GM12878 (cell line): ENCODE results near the gene TRIM54. TPM values are rescaled to one million over a fixed set of nuclear protein-coding genes. Genes with fewer than 3 reads are reported as not detected.
A peak's percentile ranks its signal among the peaks of the same experiment; 100 is the strongest.

Experiments
- ATAC-seq: fragments of 200-7000 bp; cut with Tn5 transposase; 3 replicates; pipeline ENCODE4 v1.9.1; 2020; ENCODE audit warnings: mild to moderate bottlenecking, moderate library complexity
- Bru-seq: library from RNA; stranded (reverse); fragments of 400-500 nt; gene quantifications from one replicate; lab custom pipeline; 2021; lab: Mats Ljungman, UMichigan
- BruChase-seq, 2 experiments: library from RNA; stranded (reverse); fragments of 400-500 nt; gene quantifications; one replicate each; lab custom pipeline; 2021; lab: Mats Ljungman, UMichigan
- BruUV-seq: library from RNA; stranded (reverse); fragments of 400-500 nt; replicated peaks from 2 replicates; lab custom pipeline; 2021; lab: Mats Ljungman, UMichigan
- CTCF ChIA-PET: fragments of 300-600 bp; sonication (Branson Sonifier 250); formaldehyde crosslinking; extraction: SDS; loops from one replicate; lab custom pipeline; 2021; ENCODE audit warnings: inconsistent platforms; lab: Yijun Ruan, JAX
- POLR2A ChIA-PET: fragments of 350-600 bp; formaldehyde crosslinking; extraction: SDS; loops from one replicate; lab custom pipeline; 2021; ENCODE audit warnings: inconsistent platforms; lab: Charles Lee
- RAD21 ChIA-PET: fragments of 300-600 bp; sonication (Branson Sonifier 250); formaldehyde crosslinking; loops from one replicate; lab custom pipeline; 2023; ENCODE audit warnings: antibody characterized with exemption; ENCODE audit not compliant: unreplicated experiment; lab: Charles Lee
- SMC1A ChIA-PET: fragments of 300-600 bp; sonication (Branson Sonifier 250); formaldehyde crosslinking; loops from one replicate; lab custom pipeline; 2023; ENCODE audit not compliant: unreplicated experiment, uncharacterized antibody; lab: Charles Lee
- DNase-seq: peaks from one replicate; pipeline ENCODE4 v3.0.0-alpha.2; 2011; ENCODE audit warnings: low read depth, low spot score
- FAIRE-seq: peaks from 3 replicates; lab custom pipeline; 2011; peaks lifted over from hg19 to GRCh38; lab: Jason Lieb, UNC
- H2AFZ ChIP-seq: 2 replicates; pipeline ENCODE4 v1.6.0; 2011; ENCODE audit warnings: low read depth, low read length, control low read depth; ENCODE audit not compliant: control insufficient read depth
- H3K27ac ChIP-seq: 2 replicates; pipeline ENCODE4 v1.5.1; 2011; ENCODE audit warnings: control low read depth; ENCODE audit not compliant: control insufficient read depth, insufficient read depth
- H3K27me3 ChIP-seq, 2 experiments: replicated peaks in 1 of 2; 2 replicates each; pipeline versions ENCODE4 v1.6.0 to v1.6.1; 2011; ENCODE audit warnings: low read length in 1 of 2; ENCODE audit not compliant: control insufficient read depth in 2 of 2, insufficient read depth in 2 of 2
- H3K36me3 ChIP-seq, 2 experiments: 2 replicates each; pipeline ENCODE4 v1.5.1; 2011; ENCODE audit warnings: low read length in 1 of 2; ENCODE audit not compliant: control insufficient read depth in 2 of 2, insufficient read depth in 2 of 2
- H3K4me1 ChIP-seq: 2 replicates; pipeline ENCODE4 v1.6.1; 2011; ENCODE audit warnings: mild to moderate bottlenecking, low read length, moderate library complexity, mixed read lengths; ENCODE audit not compliant: control insufficient read depth, insufficient read depth
- H3K4me2 ChIP-seq: 2 replicates; pipeline ENCODE4 v1.6.0; 2011; ENCODE audit warnings: control low read depth; ENCODE audit not compliant: control insufficient read depth, insufficient read depth
- H3K4me3 ChIP-seq: fragments of 200-600 bp; sonication (generic); 2 replicates; pipeline ENCODE4 v1.5.1; 2016
- H3K79me2 ChIP-seq: 2 replicates; pipeline ENCODE4 v1.6.0; 2011; ENCODE audit warnings: low read length; ENCODE audit not compliant: control insufficient read depth, insufficient read depth
- H3K9ac ChIP-seq: 2 replicates; pipeline ENCODE4 v1.8.0; 2011; ENCODE audit warnings: low read length, control low read depth, mixed read lengths; ENCODE audit not compliant: control insufficient read depth, insufficient read depth
- H3K9me3 ChIP-seq: replicated peaks from 3 replicates; pipeline ENCODE4 v1.5.1; 2011; ENCODE audit warnings: mild to moderate bottlenecking, low read length; ENCODE audit not compliant: control insufficient read depth, insufficient read depth
- H4K20me1 ChIP-seq: 2 replicates; pipeline ENCODE4 v1.6.0; 2011; ENCODE audit not compliant: control insufficient read depth, insufficient read depth
- NR2C1 ChIP-seq: fragments of 450-650 bp; IDR thresholded peaks from 2 replicates; pipeline ENCODE4 v1.6.1; 2017; ENCODE audit warnings: antibody characterized with exemption, mild to moderate bottlenecking, moderate library complexity
- TCF3 ChIP-seq: IDR thresholded peaks from 2 replicates; pipeline ENCODE4 v1.6.1; 2012; ENCODE audit warnings: low read depth, mild to moderate bottlenecking, low read length, borderline replicate concordance; ENCODE audit not compliant: insufficient read depth
- WGBS: methylation state at CpG from one replicate; pipeline ENCODE4 v1.1.6; 2016; ENCODE audit warnings: low lambda C conversion rate; ENCODE audit not compliant: insufficient replicate concordance, insufficient coverage; ENCODE audit errors: missing lambda C conversion rate; 5-methylcytosine and 5-hydroxymethylcytosine counted together
- in situ Hi-C: fragments of 300-500 bp; cut with MboI; formaldehyde crosslinking; loops from 9 replicates; pipeline ENCODE4 v1.14.3; 2018; ENCODE audit warnings: mixed read lengths
- intact Hi-C: fragments of 100-400 bp; cut with micrococcal nuclease; formaldehyde crosslinking; loops from one replicate; pipeline ENCODE4 v1.14.2; 2022; ENCODE audit not compliant: unreplicated experiment
- long read RNA-seq, 2 experiments: library from polyadenylated mRNA; unstranded; transcript quantifications; one replicate each; pipeline ENCODE4 v2.0.0, GENCODE V29; 2019 to 2020
- polyA minus RNA-seq, 3 experiments: library from RNA; depleted of rRNA, polyadenylated mRNA; stranded (reverse); fragments of >200 nt; gene quantifications; 2 replicates each; pipeline ENCODE4 v1.2.3, GENCODE V29; 2011
- polyA plus RNA-seq, 11 experiments: library from polyadenylated mRNA; depleted of rRNA in 4 of 11; unstranded in 6 of 11; stranded (reverse) in 5 of 11; fragments of >200 nt; fragmentation: Nextera tagmentation in 4 of 11; fragmentation: Illumina TruSeq in 1 of 11; extraction: Ambion mirVana in 4 of 11; extraction: Trizol in 1 of 11; gene quantifications; 1 replicate in 1 of 11; 2 replicates in 10 of 11; pipeline versions ENCODE4 v1.2.1 to v1.2.3, GENCODE V29; 2011 to 2016; ENCODE audit warnings: inconsistent platforms in 2 of 11, missing spikeins in 2 of 11, low read depth in 1 of 11
- total RNA-seq, 4 experiments: library from RNA; depleted of rRNA in 3 of 4; stranded (reverse); fragments of >200 nt in 3 of 4; fragmentation: Illumina TruSeq in 1 of 4; extraction: Trizol in 1 of 4; gene quantifications; 2 replicates each; pipeline versions ENCODE4 v1.2.1 to v1.2.3, GENCODE V29; 2013 to 2021

Gene TRIM54, protein sequence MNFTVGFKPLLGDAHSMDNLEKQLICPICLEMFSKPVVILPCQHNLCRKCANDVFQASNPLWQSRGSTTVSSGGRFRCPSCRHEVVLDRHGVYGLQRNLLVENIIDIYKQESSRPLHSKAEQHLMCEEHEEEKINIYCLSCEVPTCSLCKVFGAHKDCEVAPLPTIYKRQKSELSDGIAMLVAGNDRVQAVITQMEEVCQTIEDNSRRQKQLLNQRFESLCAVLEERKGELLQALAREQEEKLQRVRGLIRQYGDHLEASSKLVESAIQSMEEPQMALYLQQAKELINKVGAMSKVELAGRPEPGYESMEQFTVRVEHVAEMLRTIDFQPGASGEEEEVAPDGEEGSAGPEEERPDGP
- not detected in 2 replicates for total RNA-seq (2013; cell fraction: nucleolus; rRNA removed)
- total RNA-seq (2014; rRNA removed) (not detected in 2 replicates), total RNA-seq (2014; rRNA removed; fragmentation: Illumina TruSeq; extraction: Trizol) (not detected in 2 replicates), total RNA-seq (2021) (not detected in 2 replicates), polyA plus RNA-seq (2011; rRNA removed) (not detected in 2 replicates), polyA plus RNA-seq (2014; fragmentation: Illumina TruSeq; extraction: Trizol) (0.03 TPM in 1 of 2 replicates, not detected in the other), polyA plus RNA-seq (2014; fragmentation: Nextera tagmentation; extraction: Ambion mirVana) (not detected), polyA plus RNA-seq (2014; rRNA removed) (0.08 TPM in 1 of 2 replicates, not detected in the other), polyA plus RNA-seq (2016; fragmentation: Nextera tagmentation; extraction: Ambion mirVana) (not detected), polyA minus RNA-seq (2011; rRNA and poly(A)+ RNA removed) (not detected in 2 replicates), Bru-seq, nascent RNA (percentile 1 among the genes with signal in this experiment), BruChase-seq, experiment 1, labeled RNA remaining after a 6-hour chase (percentile 10 among the genes with signal in this experiment), BruChase-seq, experiment 2, labeled RNA remaining after a 2-hour chase (percentile 9 among the genes with signal in this experiment)
- not detected for polyA plus RNA-seq (2011; ENCODE audit: low read depth)
- polyA plus RNA-seq (2011; cell fraction: cytosol; rRNA removed) = not detected in 2 replicates
- polyA plus RNA-seq (2011; cell fraction: nucleus; rRNA removed) = 0.07 TPM in 1 of 2 replicates, not detected in the other
- not detected in 2 replicates for polyA plus RNA-seq (2012)
- not detected in 2 replicates for polyA minus RNA-seq (2011; cell fraction: cytosol; rRNA and poly(A)+ RNA removed)
- not detected in 2 replicates for polyA minus RNA-seq (2011; cell fraction: nucleus; rRNA and poly(A)+ RNA removed)
- long read RNA-seq, experiment 1 = 0 reads
- long read RNA-seq, experiment 2 = 0 reads

DNA sequence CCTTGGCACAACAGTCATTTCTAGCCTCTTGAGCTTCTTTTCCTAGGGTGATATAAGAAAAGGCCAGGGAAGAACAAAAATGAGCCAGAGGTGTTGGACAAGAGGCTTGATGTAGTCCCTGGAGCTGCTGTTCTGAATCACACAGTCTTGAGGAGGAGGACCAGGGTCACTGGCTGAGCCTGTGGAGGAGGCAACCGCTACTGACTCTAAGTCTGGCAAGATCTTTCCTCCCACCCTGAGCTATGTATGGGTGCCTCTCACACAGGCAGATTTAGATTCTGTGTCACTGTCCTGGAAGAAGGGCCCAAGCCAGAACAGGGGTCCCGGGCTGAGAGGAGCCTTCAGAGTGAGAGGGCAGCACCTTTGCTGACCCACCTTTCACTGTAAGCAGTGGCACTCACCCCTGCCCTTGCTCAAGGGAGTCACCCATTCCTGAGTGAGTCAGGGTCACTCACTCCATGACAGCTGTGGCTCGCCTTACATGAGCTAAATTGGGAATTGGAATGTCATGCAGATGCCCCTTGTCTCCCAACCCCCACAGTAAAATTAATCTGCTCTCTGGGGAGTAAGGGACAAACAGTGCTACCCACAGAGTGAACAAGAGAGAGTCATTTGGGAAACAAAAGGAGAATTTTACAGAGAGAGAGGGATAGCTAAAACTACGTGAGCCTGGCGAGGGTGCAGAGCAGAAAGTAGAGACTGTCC is at the start of gene TRIM54:
TSS of gene TRIM54 (plus strand) at position 575 of the 705 bp plus-strand sequence. CDS start 303 bp downstream, outside the sequence.
- TF ChIP-seq TCF3 = no peak
- TF ChIP-seq NR2C1 = no peak
- TF ChIP-seq, all 136 proteins: peak for 0
- no peak for ATAC-seq
- no TSS peak for BruUV-seq
- under 1% methylated on average over 5 of the region's 5 CpGs for WGBS
- intact Hi-C loops (loop anchor here (2.0 to 10.0 kb wide), 2 partner anchors 107 to 321 kb away; no protein-coding TSS in a partner anchor), in situ Hi-C loops (loop anchor here (5.0 kb wide), 2 partner anchors 185 to 320 kb away; no protein-coding TSS in a partner anchor)
- H4K20me1 ChIP-seq = no peaks in the 10 kb centered on the region
- no peak for FAIRE-seq
- H3K79me2 ChIP-seq = no peaks in the 10 kb centered on the region
- no peak within 1 kb of the TSS for H2AFZ ChIP-seq
- no peak within 1 kb of the TSS for H3K4me3 ChIP-seq
- SMC1A ChIA-PET = interaction anchor here (0.8 to 3.9 kb wide), 6 partner anchors 11 to 325 kb away, joined by 3 to 21 read pairs (median 7); no protein-coding TSS in a partner anchor
- no peaks in the 10 kb centered on the region for H3K36me3 ChIP-seq
- CTCF ChIA-PET = interaction anchor here (0.8 to 9.6 kb wide), 12 partner anchors 9 to 319 kb away, joined by 3 to 132 read pairs (median 10); partner anchors contain the start of gene KHK
- H3K27me3 ChIP-seq = peaks cover 0 to 6% of the 10 kb centered on the region in 2 experiments; a peak in 2 of 4 replicates
- H3K4me2 ChIP-seq = no peak within 1 kb of the TSS
- H3K4me1 ChIP-seq = no peaks in the 10 kb centered on the region
- no peak for DNase-seq
- RAD21 ChIA-PET = interaction anchor here (0.6 to 4.1 kb wide), 4 partner anchors 16 to 570 kb away, joined by 3 to 25 read pairs (median 10); no protein-coding TSS in a partner anchor
- no peak within 1 kb of the TSS for H3K27ac ChIP-seq
- H3K9me3 ChIP-seq = no peaks in the 10 kb centered on the region
- no peak within 1 kb of the TSS for H3K9ac ChIP-seq
- POLR2A ChIA-PET = interaction anchor here (0.7 kb wide), 1 partner anchor 209 kb away, joined by 3 read pairs; no protein-coding TSS in a partner anchor
